ENCODE data around the gene RPS6KA2.
"Not testable (repeated sequence)": the region's sequence is repeated elsewhere in the genome, so short reads cannot be mapped to it uniquely, and the experiment has no call there.

RPS6KA2 gene

GRCh38 chr6:166365221-166365620, 261.8 kb downstream of the RPS6KA2 start:
- ChIA-PET CTCF (interaction anchor here (1.2 to 1.7 kb wide), 2 partner anchors 11 to 16 kb away, joined by 4 to 5 read pairs; no protein-coding TSS in a partner anchor), POLR2A (no interaction called here)
- TF ChIP-seq CTCF (IDR thresholded peaks at IDR 0.05; ENCODE audit: control extremely low read depth, extremely low read depth, low read depth, missing control alignments) = no peak
- DNase-seq (ENCODE audit: extremely low spot score) = no peak

GRCh38 chr6:166364456-166364855, 262.6 kb downstream of the RPS6KA2 start:
- no peak for DNase-seq (ENCODE audit: extremely low spot score)
- TF ChIP-seq CTCF (IDR thresholded peaks at IDR 0.05; ENCODE audit: control extremely low read depth, extremely low read depth, low read depth, missing control alignments) = no peak
- CTCF ChIA-PET = interaction anchor here (1.2 to 1.7 kb wide), 4 partner anchors 10 to 90 kb away, joined by 3 to 5 read pairs (median 4); no protein-coding TSS in a partner anchor
- POLR2A ChIA-PET = no interaction called here

GRCh38 chr6:166362427-166362826, 264.6 kb downstream of the RPS6KA2 start:
- DNase-seq (ENCODE audit: extremely low spot score); POLR2A ChIA-PET: not testable (repeated sequence)
- CTCF ChIA-PET = interaction anchor here (0.9 kb wide), 1 partner anchor 49 kb away, joined by 3 read pairs; no protein-coding TSS in a partner anchor

GRCh38 chr6:166361077-166361429, 266.0 kb downstream of the RPS6KA2 start:
- TF ChIP-seq CTCF (IDR thresholded peaks at IDR 0.05; ENCODE audit: control extremely low read depth, extremely low read depth, low read depth, missing control alignments) = no peak
- CTCF ChIA-PET = interaction anchor here (0.9 to 1.4 kb wide), 2 partner anchors 19 to 40 kb away, joined by 4 to 6 read pairs; no protein-coding TSS in a partner anchor
- POLR2A ChIA-PET = no interaction called here
- DNase-seq (ENCODE audit: extremely low spot score) = no peak

- CTCF ChIA-PET = interaction anchor here (0.7 to 1.4 kb wide), 3 partner anchors 18 to 40 kb away, joined by 3 to 6 read pairs (median 4); no protein-coding TSS in a partner anchor
- POLR2A ChIA-PET = no interaction called here
- TF ChIP-seq CTCF (IDR thresholded peaks at IDR 0.05; ENCODE audit: control extremely low read depth, extremely low read depth, low read depth, missing control alignments) = no peak
- no peak for DNase-seq (ENCODE audit: extremely low spot score)
Measured at GRCh38 chr6:166360243-166361076, 266.6 kb downstream of the RPS6KA2 start.

All from GM10248 (cell line).